GM23338 (cell line): ENCODE measurements around the gene COL25A1. TPM values are rescaled to one million over a fixed set of nuclear protein-coding genes. Genes with fewer than 3 reads are reported as not detected.

ENCODE experiments used
- ATAC-seq: fragments of 200-7000 bp; cut with Tn5 transposase; 3 replicates; pipeline ENCODE4 v1.9.1; 2020
- DNase-seq: peaks from one replicate; pipeline ENCODE4 v3.0.0-alpha.2; 2015; ENCODE audit warnings: low spot score
- H2AFZ ChIP-seq: fragments of 200-600 bp; sonication (generic); 2 replicates; pipeline ENCODE4 v1.8.0; 2016; ENCODE audit warnings: antibody characterized with exemption, mild to moderate bottlenecking, moderate library complexity
- H3F3A ChIP-seq: fragments of 200-600 bp; sonication (generic); replicated peaks from 2 replicates; pipeline ENCODE4 v1.8.0; 2017; ENCODE audit warnings: antibody characterized with exemption, mixed run types, low read depth
- H3K27ac ChIP-seq: fragments of 200-600 bp; sonication (generic); 2 replicates; pipeline ENCODE4 v1.6.1; 2016; ENCODE audit warnings: low read depth
- H3K27me3 ChIP-seq: fragments of 200-600 bp; sonication (generic); 2 replicates; pipeline ENCODE4 v1.8.0; 2016; ENCODE audit warnings: mild to moderate bottlenecking, mixed run types, moderate library complexity; ENCODE audit not compliant: insufficient read depth
- H3K36me3 ChIP-seq: fragments of 200-600 bp; sonication (generic); 2 replicates; pipeline ENCODE4 v1.8.0; 2016; ENCODE audit warnings: mild to moderate bottlenecking; ENCODE audit not compliant: insufficient read depth
- H3K4me1 ChIP-seq: fragments of 200-600 bp; sonication (generic); 2 replicates; pipeline ENCODE4 v1.8.0; 2016; ENCODE audit warnings: mild to moderate bottlenecking, moderate library complexity; ENCODE audit not compliant: insufficient read depth
- H3K4me2 ChIP-seq: fragments of 200-600 bp; sonication (generic); 2 replicates; pipeline ENCODE4 v1.7.1; 2017; ENCODE audit warnings: mixed run types
- H3K4me3 ChIP-seq: fragments of 200-600 bp; sonication (generic); 2 replicates; pipeline ENCODE4 v1.6.1; 2016; ENCODE audit warnings: mixed run types
- H3K79me2 ChIP-seq: fragments of 200-600 bp; sonication (generic); replicated peaks from 2 replicates; pipeline ENCODE4 v1.8.0; 2017; ENCODE audit warnings: mild to moderate bottlenecking; ENCODE audit not compliant: insufficient read depth
- H3K9me2 ChIP-seq: fragments of 200-600 bp; sonication (generic); 2 replicates; pipeline ENCODE4 v1.8.0; 2017; ENCODE audit not compliant: insufficient read depth
- H4K20me1 ChIP-seq: fragments of 200-600 bp; sonication (generic); replicated peaks from 2 replicates; pipeline ENCODE4 v1.8.0; 2017; ENCODE audit warnings: mild to moderate bottlenecking; ENCODE audit not compliant: insufficient read depth
- H3K27ac Mint-ChIP-seq: 2 replicates; pipeline ENCODE4 v1.8.0; 2020; ENCODE audit warnings: inconsistent platforms, mild to moderate bottlenecking, moderate library complexity, mixed read lengths
- H3K27me3 Mint-ChIP-seq: 3 replicates; pipeline ENCODE4 v1.8.0; 2022; ENCODE audit warnings: low read depth, mild to moderate bottlenecking, moderate library complexity, mixed read lengths, inconsistent platforms; ENCODE audit not compliant: insufficient read depth, poor library complexity
- H3K36me3 Mint-ChIP-seq: 3 replicates; pipeline ENCODE4 v1.8.0; 2021; ENCODE audit warnings: low read depth, mild to moderate bottlenecking, inconsistent platforms, moderate library complexity, mixed read lengths
- H3K4me1 Mint-ChIP-seq: 3 replicates; pipeline ENCODE4 v1.8.0; 2020; ENCODE audit warnings: mild to moderate bottlenecking, inconsistent platforms, mixed read lengths
- H3K4me3 Mint-ChIP-seq: 3 replicates; pipeline ENCODE4 v1.8.0; 2021; ENCODE audit warnings: moderate library complexity, mild to moderate bottlenecking, inconsistent platforms, mixed read lengths
- H3K9me3 Mint-ChIP-seq: 3 replicates; pipeline ENCODE4 v1.8.0; 2020; ENCODE audit warnings: moderate library complexity, mild to moderate bottlenecking, inconsistent platforms, mixed read lengths
- CREB1 ChIP-seq: fragments of 250-450 bp; sonication (Bioruptor Pico); IDR thresholded peaks from 2 replicates; pipeline ENCODE4 v1.5.0; 2020; ENCODE audit warnings: low read depth, mild to moderate bottlenecking, moderate library complexity
- CTCF ChIP-seq, 2 experiments: fragments of 200-600 bp in 1 of 2; sonication (generic) in 1 of 2; conservative IDR thresholded peaks; 2 replicates each; pipeline versions ENCODE4 v1.5.1 to v1.6.1; 2016 to 2017; ENCODE audit warnings: antibody characterized with exemption in 2 of 2, low read depth in 2 of 2, mild to moderate bottlenecking in 2 of 2, moderate library complexity in 1 of 2
- ETS1 ChIP-seq: IDR thresholded peaks from 2 replicates; pipeline ENCODE4 v1.6.1; 2016; ENCODE audit warnings: antibody characterized with exemption
- EZH2 ChIP-seq: fragments of 200-600 bp; sonication (generic); IDR thresholded peaks from one replicate; pipeline ENCODE4 v1.8.0; 2017; ENCODE audit warnings: antibody characterized with exemption, mild to moderate bottlenecking, low read depth; ENCODE audit not compliant: unreplicated experiment
- JUNB ChIP-seq: IDR thresholded peaks from one replicate; pipeline ENCODE4 v1.6.1; 2016; ENCODE audit warnings: antibody characterized with exemption; ENCODE audit not compliant: unreplicated experiment
- NANOG ChIP-seq: IDR thresholded peaks from 2 replicates; pipeline ENCODE4 v1.6.1; 2016; ENCODE audit warnings: antibody characterized with exemption, borderline replicate concordance
- POLR2AphosphoS5 ChIP-seq: IDR thresholded peaks from 2 replicates; pipeline ENCODE4 v1.6.1; 2016; ENCODE audit warnings: antibody characterized with exemption, low read depth
- REST ChIP-seq: IDR thresholded peaks from one replicate; pipeline ENCODE4 v1.6.1; 2018; ENCODE audit warnings: antibody characterized with exemption; ENCODE audit not compliant: unreplicated experiment
- STAT1 ChIP-seq: IDR thresholded peaks from one replicate; pipeline ENCODE4 v1.6.1; 2016; ENCODE audit warnings: antibody characterized with exemption; ENCODE audit not compliant: unreplicated experiment
- ZNF331 ChIP-seq: fragments of 250-450 bp; sonication (Bioruptor Pico); IDR thresholded peaks from 2 replicates; pipeline ENCODE4 v1.5.0; 2020; ENCODE audit warnings: low read depth, mild to moderate bottlenecking, moderate library complexity
- ZNF462 ChIP-seq: fragments of 250-450 bp; sonication (Bioruptor Pico); IDR thresholded peaks from 2 replicates; pipeline ENCODE4 v1.5.0; 2020; ENCODE audit warnings: mild to moderate bottlenecking, moderate library complexity
- polyA plus RNA-seq: library from polyadenylated mRNA; unstranded; fragments of >200 nt; fragmentation: Nextera tagmentation; extraction: Ambion mirVana; gene quantifications from 2 replicates; pipeline ENCODE4 v1.2.1, GENCODE V29; 2016
- total RNA-seq: library from RNA; depleted of rRNA; stranded (reverse); fragments of >200 nt; shearing (Covaris generic); gene quantifications from 2 replicates; pipeline ENCODE4 v1.2.3, GENCODE V29; 2014

Gene COL25A1
- total and polyA plus RNA-seq, 2 experiments from 2014 or later, result 3.9 to 5.6 TPM

- TF ChIP-seq REST (no peak), CREB1 (CRISPR knock-in tag) (no peak)
Measured at GRCh38 chr4:109315341-109315740, 12.9 kb upstream of the COL25A1 start (continued).

- H3K4me1 Mint-ChIP-seq, result peaks cover 12% of the 10 kb centered on the region
- Histone ChIP-seq H3K4me1 (peaks cover 10% of the 10 kb centered on the region), H3K9me2 (peaks cover 5% of the 10 kb centered on the region; the same call in 1 of the 2 replicates)
- no peak for TF ChIP-seq ZNF462 (CRISPR knock-in tag)
- no peak for TF ChIP-seq CREB1 (CRISPR knock-in tag)
- no peak for TF ChIP-seq NANOG
- TF ChIP-seq POLR2AphosphoS5, result no peak
- TF ChIP-seq JUNB, result no peak
- TF ChIP-seq EZH2, result no peak
- no peak for TF ChIP-seq ZNF331
- TF ChIP-seq STAT1, result no peak
- no peak for TF ChIP-seq ETS1
- no peak for TF ChIP-seq CTCF (conservative IDR thresholded peaks at IDR 0.05; ENCODE audit: low read depth in 2 of 2)
Measured at GRCh38 chr4:109313168-109314133, 11.0 kb upstream of the COL25A1 start.

More at GRCh38 chr4:109313168-109314133, 11.0 kb upstream of the COL25A1 start:
- Histone ChIP-seq H3K27ac (no peak overlapping the region), H3K27me3 (no peaks in the 10 kb centered on the region), H2AFZ (no peak overlapping the region), H3K36me3 (peaks cover 9% of the 10 kb centered on the region; the same call in 1 of the 2 replicates), H3K79me2 (no peaks in the 10 kb centered on the region), H3F3A (no peaks in the 10 kb centered on the region), H3K4me2 (no peak overlapping the region), H4K20me1 (no peaks in the 10 kb centered on the region), H3K4me3 (no peak overlapping the region)
- Mint-ChIP-seq H3K27me3 (peaks cover 6% of the 10 kb centered on the region), H3K4me3 (no peak overlapping the region), H3K36me3 (peaks cover 24% of the 10 kb centered on the region), H3K27ac (no peak overlapping the region), H3K9me3 (peaks cover 30% of the 10 kb centered on the region)
- DNase-seq (peak; percentile 13), ATAC-seq (no peak)
